Activated gamma-delta T cell treated with anti-CD3 and anti-CD28 coated beads, Interleukin-2, amount 50 U/mL, for 16 hours (primary cell): ENCODE measurements around the gene FLNC.
A peak's percentile ranks its signal among the peaks of the same experiment; 100 is the strongest.

Source experiments
- DNase-seq: peaks from one replicate; pipeline ENCODE4 v3.0.0-alpha.2; 2020; ENCODE audit warnings: low read depth

FLNC gene

GRCh38 chr7:128846781-128847444 is 16.7 kb downstream of the FLNC start:
- DNase-seq, result no peak

GRCh38 chr7:128847721-128848211 is 17.6 kb downstream of the FLNC start:
- DNase-seq, result no peak

GRCh38 chr7:128848289-128849155 is 18.3 kb downstream of the FLNC start:
- DNase-seq, result no peak

GRCh38 chr7:128849156-128849515 is 18.9 kb downstream of the FLNC start:
- DNase-seq, result no peak

- DNase-seq, result no peak
These were observed 19.7 kb downstream of the FLNC start for GRCh38 chr7:128849804-128850490.

GRCh38 chr7:128852537-128853254 is 22.5 kb downstream of the FLNC start:
- DNase-seq, result no peak

- DNase-seq, result no peak
These were observed 23.6 kb downstream of the FLNC start for GRCh38 chr7:128853799-128854198.

- no peak for DNase-seq
These were observed 24.2 kb downstream of the FLNC start for GRCh38 chr7:128854396-128854795.

GRCh38 chr7:128855559-128855958 is 25.4 kb downstream of the FLNC start:
- no peak for DNase-seq

- no peak for DNase-seq
These were observed 26.0 kb downstream of the FLNC start for GRCh38 chr7:128856001-128856718.

GRCh38 chr7:128858380-128859231 is 28.4 kb downstream of the FLNC start:
- no peak for DNase-seq

GRCh38 chr7:128859232-128860157 is 29.3 kb downstream of the FLNC start:
- DNase-seq, result no peak

- no peak for DNase-seq
These were observed 30.2 kb downstream of the FLNC start for GRCh38 chr7:128860158-128861073.

GRCh38 chr7:128861957-128862570 is 31.9 kb downstream of the FLNC start:
- no peak for DNase-seq

GRCh38 chr7:128862571-128863432 is 32.6 kb downstream of the FLNC start, which contains the start of gene ATP6V1F:
Gene ATP6V1F, plus strand, starts transcription at chr7:128862856. Its CDS starts 49 bp downstream, at chr7:128862905.
- peak; percentile 99 for DNase-seq

- DNase-seq, result peak; percentile 17
These were observed 33.3 kb downstream of the FLNC start for GRCh38 chr7:128863433-128863989.
